ENCODE results near the gene LRGUK. TPM values are rescaled to one million over a fixed set of nuclear protein-coding genes. Genes with fewer than 3 reads are reported as not detected.

The LRGUK gene
- total RNA-seq, 1 experiment from 2014 or later: 1.0 TPM

- no peak overlapping the region for H3K4me2 ChIP-seq (ENCODE audit: low read length)
- intact Hi-C loops (cut with micrococcal nuclease): no loop called here
- no peak overlapping the region for H2AFZ ChIP-seq (ENCODE audit: low read length)
- H3K4me3 ChIP-seq (ENCODE audit: low read length): no peak overlapping the region
- BruUV-seq (replicated peaks): no TSS peak
- H3K27ac ChIP-seq (ENCODE audit: low read length): no peak overlapping the region
- POLR2A ChIA-PET (ENCODE audit: unreplicated experiment): no interaction called here
- CTCF ChIA-PET: no interaction called here
- H3K9me2 ChIP-seq (replicated peaks; ENCODE audit: low read length): no peaks in the 10 kb centered on the region
- no peaks in the 10 kb centered on the region for H3K79me2 ChIP-seq (ENCODE audit: low read length)
- TF ChIP-seq EZH2phosphoT487 (IDR thresholded peaks at IDR 0.05; ENCODE audit: borderline replicate concordance, low read length): no peak
- TF ChIP-seq EZH2 (IDR thresholded peaks at IDR 0.05; ENCODE audit: low read length, unreplicated experiment): no peak
- TF ChIP-seq CTCF (conservative IDR thresholded peaks at IDR 0.05; ENCODE audit: low read depth, low read length): no peak
- no peaks in the 10 kb centered on the region for H3K36me3 ChIP-seq (ENCODE audit: low read depth, low read length)
- H3F3A ChIP-seq (ENCODE audit: low read length, unreplicated experiment): no peaks in the 10 kb centered on the region
- H3K27me3 ChIP-seq (ENCODE audit: low read length): 0 out of 2 replicates have a peak, but pooled peaks cover 5% of the 10 kb centered on the region
- H3K9ac ChIP-seq (ENCODE audit: low read length): no peak overlapping the region
- no peaks in the 10 kb centered on the region for H3K9me3 ChIP-seq (ENCODE audit: low read length)
- H3K4me1 ChIP-seq (ENCODE audit: insufficient read depth, low read length): no peaks in the 10 kb centered on the region
- DNase-seq (no peak), ATAC-seq (no peak)
- H4K20me1 ChIP-seq (ENCODE audit: low read length): no peaks in the 10 kb centered on the region
These were observed 76.2 kb downstream of the LRGUK start for GRCh38 chr7:134203186-134203889.

- ChIA-PET POLR2A (ENCODE audit: unreplicated experiment) (interaction anchor here (0.6 kb wide), 1 partner anchor 107 kb away, joined by 4 read pairs; no protein-coding TSS in a partner anchor), CTCF (no interaction called here)
- intact Hi-C loops (cut with micrococcal nuclease): no loop called here
These were observed 82.3 kb downstream of the LRGUK start for GRCh38 chr7:134209322-134210015.

More at GRCh38 chr7:134209322-134210015, 82.3 kb downstream of the LRGUK start:
- no peaks in the 10 kb centered on the region for H3F3A ChIP-seq (ENCODE audit: low read length, unreplicated experiment)
- no peak for TF ChIP-seq CTCF (conservative IDR thresholded peaks at IDR 0.05; ENCODE audit: low read depth, low read length)
- TF ChIP-seq EZH2phosphoT487 (IDR thresholded peaks at IDR 0.05; ENCODE audit: borderline replicate concordance, low read length): no peak
- no peak for TF ChIP-seq EZH2 (IDR thresholded peaks at IDR 0.05; ENCODE audit: low read length, unreplicated experiment)
- no peaks in the 10 kb centered on the region for H4K20me1 ChIP-seq (ENCODE audit: low read length)
- H3K4me2 ChIP-seq (ENCODE audit: low read length): no peak overlapping the region
- H3K9ac ChIP-seq (ENCODE audit: low read length): no peak overlapping the region
- peaks cover 13% of the 10 kb centered on the region; the same call in 1 of the 2 replicates for H3K27me3 ChIP-seq (ENCODE audit: low read length)
- H2AFZ ChIP-seq (ENCODE audit: low read length): no peak overlapping the region
- no peak overlapping the region for H3K27ac ChIP-seq (ENCODE audit: low read length)
- ATAC-seq: no peak
- BruUV-seq (replicated peaks): no TSS peak
- no peaks in the 10 kb centered on the region for H3K4me1 ChIP-seq (ENCODE audit: insufficient read depth, low read length)
- no peaks in the 10 kb centered on the region for H3K79me2 ChIP-seq (ENCODE audit: low read length)
- H3K36me3 ChIP-seq (ENCODE audit: low read depth, low read length): no peaks in the 10 kb centered on the region
- H3K9me3 ChIP-seq (ENCODE audit: low read length): no peaks in the 10 kb centered on the region
- no peak for DNase-seq
- H3K9me2 ChIP-seq (replicated peaks; ENCODE audit: low read length): no peaks in the 10 kb centered on the region
- no peak overlapping the region for H3K4me3 ChIP-seq (ENCODE audit: low read length)
